ENCODE measurements around the gene SLC16A5. TPM values are rescaled to one million over a fixed set of nuclear protein-coding genes. Genes with fewer than 3 reads are reported as not detected.
A peak's percentile ranks its signal among the peaks of the same experiment; 100 is the strongest.

SLC16A5 gene
- total and polyA plus RNA-seq, 2 donors (not counting 1 experiment from before 2014, with no cell fraction given), result 9.3 to 14.5 TPM

DNA sequence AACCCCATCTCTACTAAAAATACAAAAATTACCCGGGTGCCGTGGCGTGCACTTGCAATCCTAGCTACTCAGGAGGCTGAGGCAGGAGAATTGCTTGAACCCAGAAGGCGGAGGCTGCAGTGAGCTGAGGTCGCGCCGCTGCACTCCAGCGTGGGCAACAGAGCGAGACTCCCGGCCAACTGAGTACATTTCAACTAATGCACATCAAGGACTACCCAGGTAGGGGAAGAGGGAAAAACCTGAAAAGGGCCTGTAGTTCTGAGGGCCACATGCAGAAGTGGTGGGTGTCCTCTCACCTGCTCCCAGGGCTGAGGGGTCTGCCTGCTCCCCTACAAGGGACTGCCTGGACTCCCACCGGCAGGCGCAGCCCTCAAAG lies 584 bp upstream of the SLC16A5 start:
- H3K27me3 ChIP-seq (replicated peaks in 1 of 4; ENCODE audit: control extremely low read depth in 1 of 4, control insufficient read depth in 3 of 4, insufficient read depth in 4 of 4, low read length in 3 of 4), result peaks cover 0 to 9% (median 0%) of the 10 kb centered on the region in 4 experiments
- ATAC-seq (ENCODE audit: low read depth) (no peak), DNase-seq (no peak)
- H3K9me3 ChIP-seq (ENCODE audit: control extremely low read depth in 1 of 3, control insufficient read depth in 2 of 3, insufficient read depth in 1 of 3, low read length in 2 of 3), result no peaks in the 10 kb centered on the region
- POLR2A ChIA-PET, result interaction anchor here (1.0 to 1.2 kb wide), 2 partner anchors 9 to 10 kb away, joined by 4 read pairs; no protein-coding TSS in a partner anchor
- Mint-ChIP-seq H3K4me3 (peak overlapping the region; percentile 82), H3K9me3 (ENCODE audit: insufficient read depth) (no peaks in the 10 kb centered on the region), H3K4me1 (peaks cover 14% of the 10 kb centered on the region), H3K27me3 (peaks cover 4% of the 10 kb centered on the region), H3K27ac (peak overlapping the region; percentile 76)
- H3K4me3 ChIP-seq (ENCODE audit: control extremely low read depth in 1 of 5, extremely low read depth in 1 of 5, insufficient read depth in 1 of 5, low read depth in 2 of 5, low read length in 4 of 5), result peak overlapping the region in 4 of 5 experiments; percentile 53 to 76 (median 60)
- peak overlapping the region; percentile 85 for H2AFZ ChIP-seq (ENCODE audit: insufficient read depth, low read depth, low read length, poor library complexity, severe bottlenecking)
- H3K36me3 ChIP-seq (replicated peaks in 1 of 2; ENCODE audit: control extremely low read depth in 1 of 2, control insufficient read depth in 1 of 2, extremely low read depth in 1 of 2, insufficient read depth in 2 of 2, low read length in 1 of 2), result no peaks in the 10 kb centered on the region
- TF ChIP-seq EZH2 (IDR thresholded peaks at IDR 0.05; ENCODE audit: borderline replicate concordance, insufficient read depth, low read depth, low read length, poor library complexity, severe bottlenecking), result no peak
- TF ChIP-seq, protein P1, sequence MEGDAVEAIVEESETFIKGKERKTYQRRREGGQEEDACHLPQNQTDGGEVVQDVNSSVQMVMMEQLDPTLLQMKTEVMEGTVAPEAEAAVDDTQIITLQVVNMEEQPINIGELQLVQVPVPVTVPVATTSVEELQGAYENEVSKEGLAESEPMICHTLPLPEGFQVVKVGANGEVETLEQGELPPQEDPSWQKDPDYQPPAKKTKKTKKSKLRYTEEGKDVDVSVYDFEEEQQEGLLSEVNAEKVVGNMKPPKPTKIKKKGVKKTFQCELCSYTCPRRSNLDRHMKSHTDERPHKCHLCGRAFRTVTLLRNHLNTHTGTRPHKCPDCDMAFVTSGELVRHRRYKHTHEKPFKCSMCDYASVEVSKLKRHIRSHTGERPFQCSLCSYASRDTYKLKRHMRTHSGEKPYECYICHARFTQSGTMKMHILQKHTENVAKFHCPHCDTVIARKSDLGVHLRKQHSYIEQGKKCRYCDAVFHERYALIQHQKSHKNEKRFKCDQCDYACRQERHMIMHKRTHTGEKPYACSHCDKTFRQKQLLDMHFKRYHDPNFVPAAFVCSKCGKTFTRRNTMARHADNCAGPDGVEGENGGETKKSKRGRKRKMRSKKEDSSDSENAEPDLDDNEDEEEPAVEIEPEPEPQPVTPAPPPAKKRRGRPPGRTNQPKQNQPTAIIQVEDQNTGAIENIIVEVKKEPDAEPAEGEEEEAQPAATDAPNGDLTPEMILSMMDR (IDR thresholded peaks at IDR 0.05), result no peak
- H4K20me1 ChIP-seq (ENCODE audit: control insufficient read depth, insufficient read depth, low read length, poor library complexity, severe bottlenecking), result no peaks in the 10 kb centered on the region
- no peaks in the 10 kb centered on the region for H3K79me2 ChIP-seq (ENCODE audit: control insufficient read depth, insufficient read depth, low read length)
- H3K27ac ChIP-seq (ENCODE audit: low read length in 2 of 2), result peak overlapping the region; percentile 5 to 70
- H3K4me1 ChIP-seq (ENCODE audit: control insufficient read depth in 2 of 2, insufficient read depth in 2 of 2, low read length in 2 of 2), result peaks cover 11 to 19% of the 10 kb centered on the region in 2 donors
- intact Hi-C loops (cut with micrococcal nuclease), result no loop called here
- CTCF ChIA-PET, result interaction anchor here (2.0 to 2.9 kb wide), 2 partner anchors 27 to 75 kb away, joined by 4 to 9 read pairs; partner anchors contain the start of gene MRPL58
- H3K4me2 ChIP-seq (replicated peaks; ENCODE audit: low read depth, low read length, poor library complexity, severe bottlenecking), result peak overlapping the region; percentile 98
- H3K9ac ChIP-seq (ENCODE audit: low read length), result peak overlapping the region; percentile 80
- 69% methylated on average over 6 of the region's 12 CpGs for WGBS (ENCODE audit: insufficient coverage)
